DND-41 (cell line): Measurements from ENCODE around the gene KRTAP9-6.

Experiments
- ATAC-seq: fragments of 200-7000 bp; cut with Tn5 transposase; 3 replicates; pipeline ENCODE4 v1.9.1; 2021; ENCODE audit warnings: low read depth; ENCODE audit not compliant: insufficient read depth
- DNase-seq: peaks from one replicate; pipeline ENCODE4 v3.0.0-alpha.2; 2020
- H2AFZ ChIP-seq: 2 replicates; pipeline ENCODE4 v1.6.0; 2012; ENCODE audit warnings: low read depth, low read length
- H3K27ac ChIP-seq: 2 replicates; pipeline ENCODE4 v1.5.1; 2012; ENCODE audit warnings: low read length, inconsistent platforms
- H3K27me3 ChIP-seq: fragments of 200-600 bp; sonication (generic); 2 replicates; pipeline ENCODE4 v1.6.0; 2012; ENCODE audit warnings: low read length, mild to moderate bottlenecking, inconsistent platforms; ENCODE audit not compliant: insufficient read depth, poor library complexity
- H3K36me3 ChIP-seq: 2 replicates; pipeline ENCODE4 v1.5.1; 2012; ENCODE audit warnings: low read length, inconsistent platforms; ENCODE audit not compliant: insufficient read depth
- H3K4me1 ChIP-seq: 2 replicates; pipeline ENCODE4 v1.5.1; 2012; ENCODE audit warnings: mild to moderate bottlenecking, low read length; ENCODE audit not compliant: insufficient read depth
- H3K4me2 ChIP-seq: 2 replicates; pipeline ENCODE4 v1.6.0; 2012; ENCODE audit warnings: mild to moderate bottlenecking, moderate library complexity, low read length, inconsistent platforms; ENCODE audit not compliant: insufficient read depth
- H3K4me3 ChIP-seq, 2 experiments: fragments of 200-600 bp in 1 of 2; shearing (Covaris generic) in 1 of 2; 2 replicates each; pipeline ENCODE4 v1.5.1; 2012 to 2016; ENCODE audit warnings: inconsistent platforms in 2 of 2, low read length in 2 of 2, mild to moderate bottlenecking in 2 of 2, low read depth in 1 of 2, moderate library complexity in 1 of 2
- H3K79me2 ChIP-seq: 2 replicates; pipeline ENCODE4 v1.6.0; 2012; ENCODE audit warnings: low read length, inconsistent platforms; ENCODE audit not compliant: insufficient read depth
- H3K9ac ChIP-seq: 2 replicates; pipeline ENCODE4 v1.6.0; 2012; ENCODE audit warnings: low read depth, mild to moderate bottlenecking, inconsistent platforms, low read length, moderate library complexity
- H3K9me3 ChIP-seq: 2 replicates; pipeline ENCODE4 v1.5.1; 2012; ENCODE audit warnings: low read length, moderate library complexity, mild to moderate bottlenecking, inconsistent platforms; ENCODE audit not compliant: insufficient read depth, severe bottlenecking
- H4K20me1 ChIP-seq: 2 replicates; pipeline ENCODE4 v1.6.0; 2012; ENCODE audit warnings: low read length; ENCODE audit not compliant: insufficient read depth
- EZH2 ChIP-seq: IDR thresholded peaks from 3 replicates; pipeline ENCODE4 v1.6.1; 2012; ENCODE audit warnings: borderline replicate concordance, low read depth, mild to moderate bottlenecking, moderate library complexity, low read length, inconsistent platforms; ENCODE audit not compliant: severe bottlenecking
- TF ChIP-seq, protein P1 (sequence below): IDR thresholded peaks from 2 replicates; pipeline ENCODE4 v1.5.1; 2012; ENCODE audit warnings: borderline replicate concordance, low read length, moderate library complexity, mild to moderate bottlenecking; ENCODE audit not compliant: poor library complexity, severe bottlenecking; ENCODE audit errors: extremely low read depth

The KRTAP9-6 gene

DNA sequence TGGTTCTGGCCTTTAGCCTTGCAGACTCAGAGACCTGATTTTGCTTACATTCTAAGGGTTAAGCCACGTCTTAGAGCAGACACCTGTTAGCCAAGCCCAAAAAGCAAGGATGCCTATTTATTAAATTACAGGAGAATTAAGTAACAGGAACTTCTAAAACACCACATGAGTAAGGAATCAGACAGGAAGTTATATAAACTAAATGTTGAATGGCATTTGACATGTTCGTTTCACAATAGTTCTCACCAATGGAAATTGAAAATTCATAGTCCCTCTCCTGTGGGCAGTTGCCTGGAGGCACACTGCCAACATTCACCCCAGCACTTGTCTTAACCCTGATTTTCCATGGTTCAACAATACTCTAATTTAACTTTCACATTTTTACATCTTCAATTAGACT is 19.4 kb downstream of the KRTAP9-6 start:
- Histone ChIP-seq H3K27ac (no peak overlapping the region), H4K20me1 (no peaks in the 10 kb centered on the region), H3K4me2 (no peak overlapping the region), H3K9ac (no peak overlapping the region), H3K9me3 (no peaks in the 10 kb centered on the region), H3K36me3 (no peaks in the 10 kb centered on the region), H3K27me3 (peaks cover 8% of the 10 kb centered on the region), H3K79me2 (no peaks in the 10 kb centered on the region), H3K4me1 (no peaks in the 10 kb centered on the region), H2AFZ (no peak overlapping the region), H3K4me3 (no peak overlapping the region)
- DNase-seq, result no peak
- TF ChIP-seq EZH2, result no peak
- TF ChIP-seq, protein P1, sequence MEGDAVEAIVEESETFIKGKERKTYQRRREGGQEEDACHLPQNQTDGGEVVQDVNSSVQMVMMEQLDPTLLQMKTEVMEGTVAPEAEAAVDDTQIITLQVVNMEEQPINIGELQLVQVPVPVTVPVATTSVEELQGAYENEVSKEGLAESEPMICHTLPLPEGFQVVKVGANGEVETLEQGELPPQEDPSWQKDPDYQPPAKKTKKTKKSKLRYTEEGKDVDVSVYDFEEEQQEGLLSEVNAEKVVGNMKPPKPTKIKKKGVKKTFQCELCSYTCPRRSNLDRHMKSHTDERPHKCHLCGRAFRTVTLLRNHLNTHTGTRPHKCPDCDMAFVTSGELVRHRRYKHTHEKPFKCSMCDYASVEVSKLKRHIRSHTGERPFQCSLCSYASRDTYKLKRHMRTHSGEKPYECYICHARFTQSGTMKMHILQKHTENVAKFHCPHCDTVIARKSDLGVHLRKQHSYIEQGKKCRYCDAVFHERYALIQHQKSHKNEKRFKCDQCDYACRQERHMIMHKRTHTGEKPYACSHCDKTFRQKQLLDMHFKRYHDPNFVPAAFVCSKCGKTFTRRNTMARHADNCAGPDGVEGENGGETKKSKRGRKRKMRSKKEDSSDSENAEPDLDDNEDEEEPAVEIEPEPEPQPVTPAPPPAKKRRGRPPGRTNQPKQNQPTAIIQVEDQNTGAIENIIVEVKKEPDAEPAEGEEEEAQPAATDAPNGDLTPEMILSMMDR, result no peak
- ATAC-seq, result no peak

DNA sequence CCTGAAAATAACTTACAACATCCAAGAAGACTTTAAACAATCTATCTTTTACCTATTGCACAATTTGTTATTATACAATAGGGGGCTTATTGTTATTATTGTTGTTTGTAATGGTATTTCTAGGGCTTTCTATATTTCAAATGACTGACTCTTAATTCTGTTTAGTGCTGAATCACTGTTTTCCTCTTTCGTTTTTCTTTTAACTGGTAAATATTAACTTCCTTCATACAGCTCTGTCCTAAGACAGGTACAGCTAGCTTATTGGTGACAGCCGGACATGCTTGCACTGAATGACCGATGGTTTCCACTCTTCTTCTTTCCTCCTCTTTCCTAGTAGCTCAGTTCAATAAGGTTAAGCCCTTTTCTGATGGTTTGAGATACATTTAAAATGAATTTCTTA is 21.9 kb downstream of the KRTAP9-6 start:
- Histone ChIP-seq H3K4me2 (no peak overlapping the region), H3K9me3 (no peaks in the 10 kb centered on the region), H3K9ac (no peak overlapping the region), H3K27me3 (peaks cover 11% of the 10 kb centered on the region), H3K36me3 (no peaks in the 10 kb centered on the region), H3K4me3 (no peak overlapping the region), H3K79me2 (no peaks in the 10 kb centered on the region), H4K20me1 (no peaks in the 10 kb centered on the region), H3K27ac (no peak overlapping the region), H2AFZ (no peak overlapping the region), H3K4me1 (no peaks in the 10 kb centered on the region)
- DNase-seq (no peak), ATAC-seq (no peak)
- TF ChIP-seq, protein P1, result no peak
- TF ChIP-seq EZH2, result no peak

DNA sequence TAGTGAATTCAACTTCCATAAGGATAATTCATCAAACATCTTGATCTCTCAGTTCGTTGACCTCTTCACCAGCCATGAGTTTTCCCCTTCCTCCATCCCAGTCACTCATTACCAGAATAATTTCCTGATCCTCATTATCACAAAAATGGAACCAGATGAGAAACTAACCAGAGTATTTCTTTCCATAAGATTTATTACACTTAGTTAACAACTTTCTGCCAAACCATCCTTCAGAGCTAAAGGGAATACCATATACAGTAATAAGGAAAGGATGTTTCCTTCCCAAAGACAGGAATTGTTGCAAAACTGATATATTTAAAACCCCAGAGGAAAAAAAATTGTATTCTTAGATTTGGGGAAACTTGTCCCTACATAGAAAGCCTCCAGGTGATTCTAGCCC is 28.8 kb downstream of the KRTAP9-6 start:
- DNase-seq, result no peak
- Histone ChIP-seq H3K79me2 (no peaks in the 10 kb centered on the region), H3K9ac (no peak overlapping the region), H3K4me1 (no peaks in the 10 kb centered on the region), H3K36me3 (no peaks in the 10 kb centered on the region), H3K27me3 (peaks cover 5% of the 10 kb centered on the region), H3K9me3 (no peaks in the 10 kb centered on the region), H3K4me2 (no peak overlapping the region), H2AFZ (no peak overlapping the region), H3K27ac (no peak overlapping the region), H4K20me1 (no peaks in the 10 kb centered on the region), H3K4me3 (no peak overlapping the region)
- no peak for ATAC-seq
- TF ChIP-seq, protein P1, result no peak
- no peak for TF ChIP-seq EZH2

DNA sequence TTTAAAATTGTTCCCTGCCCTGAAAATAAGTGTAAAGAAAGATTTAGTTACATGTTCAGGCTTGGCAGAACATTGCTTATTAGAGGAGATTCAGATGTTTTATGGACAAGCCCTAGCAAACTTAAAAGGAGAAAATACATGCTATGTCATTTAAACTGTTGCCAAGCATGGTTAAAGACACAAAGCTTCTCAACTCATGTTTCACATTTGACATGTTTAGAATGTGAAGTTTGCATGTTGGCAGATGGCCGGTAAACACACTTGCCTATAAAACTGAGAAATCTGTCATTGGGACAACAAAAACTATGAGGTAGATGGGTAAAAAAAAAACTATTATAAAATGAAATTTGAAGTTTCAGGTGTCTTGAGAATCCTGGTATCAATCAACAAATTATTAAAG is 31.7 kb downstream of the KRTAP9-6 start:
- no peaks in the 10 kb centered on the region for H3K36me3 ChIP-seq
- H3K27me3 ChIP-seq, result peaks cover 6% of the 10 kb centered on the region
- H3K9ac ChIP-seq, result no peak overlapping the region
- DNase-seq (no peak), ATAC-seq (no peak)
- no peaks in the 10 kb centered on the region for H3K79me2 ChIP-seq
- H3K4me1 ChIP-seq, result no peaks in the 10 kb centered on the region
- H4K20me1 ChIP-seq, result no peaks in the 10 kb centered on the region
- no peak overlapping the region for H2AFZ ChIP-seq
- no peak overlapping the region for H3K4me2 ChIP-seq
- no peak overlapping the region for H3K27ac ChIP-seq
- no peaks in the 10 kb centered on the region for H3K9me3 ChIP-seq
- TF ChIP-seq EZH2, result no peak
- TF ChIP-seq, protein P1, result no peak
- H3K4me3 ChIP-seq, result no peak overlapping the region
